ENCODE data around the gene EIF4EBP3. TPM values are rescaled to one million over a fixed set of nuclear protein-coding genes. Genes with fewer than 3 reads are reported as not detected.

EIF4EBP3 gene
- total and polyA plus RNA-seq, 2 of the 4 experiments (the other 2 are of a cell fraction), result 0.36 to 2.1 TPM

- Histone ChIP-seq H2BK20ac (ENCODE audit: low read depth, low read length) (no peak overlapping the region), H3K23ac (ENCODE audit: low read depth, low read length) (no peak overlapping the region), H2BK15ac (ENCODE audit: low read depth, low read length) (no peak overlapping the region), H2BK120ac (ENCODE audit: low read depth, low read length) (no peak overlapping the region), H3K4me3 (ENCODE audit: insufficient read depth, low read depth, low read length) (no peak overlapping the region), H2AK9ac (replicated peaks; ENCODE audit: low read depth, low read length, poor library complexity) (no peak overlapping the region), H3K4me2 (ENCODE audit: low read depth, low read length) (no peak overlapping the region), H3K79me1 (ENCODE audit: low read depth in 1 of 2, low read length in 2 of 2) (peaks cover 18 to 80% of the 10 kb centered on the region in 2 experiments; a peak in 3 of 4 replicates), H3K9me1 (ENCODE audit: insufficient read depth, low read length) (0 out of 2 replicates have a peak, but pooled peaks cover 3% of the 10 kb centered on the region), H3K4me1 (ENCODE audit: control insufficient read depth, insufficient read depth, low read length) (peaks cover 24% of the 10 kb centered on the region), H3K4ac (ENCODE audit: low read depth, low read length) (no peak overlapping the region), H3K27me3 (ENCODE audit: control insufficient read depth, insufficient read depth, low read length) (no peaks in the 10 kb centered on the region), H3K18ac (ENCODE audit: low read depth, low read length) (no peak overlapping the region), H3K27ac (ENCODE audit: insufficient read depth, low read length) (no peak overlapping the region), H3K56ac (ENCODE audit: extremely low read depth, insufficient read depth, low read length) (no peak overlapping the region), H4K91ac (ENCODE audit: insufficient read depth, low read depth, low read length) (no peak overlapping the region), H4K8ac (ENCODE audit: low read depth in 2 of 2, low read length in 2 of 2) (no peak overlapping the region), H3K9ac (ENCODE audit: low read depth, low read length) (no peak overlapping the region), H4K20me1 (ENCODE audit: insufficient read depth, low read length) (peaks cover 42% of the 10 kb centered on the region), H2BK5ac (ENCODE audit: low read depth, low read length, poor library complexity, severe bottlenecking) (no peak overlapping the region), H4K5ac (ENCODE audit: low read depth, low read length) (no peak overlapping the region), H3K14ac (replicated peaks; ENCODE audit: low read depth, low read length) (no peak overlapping the region), H3K36me3 (ENCODE audit: control insufficient read depth, insufficient read depth, low read length) (peaks cover 32% of the 10 kb centered on the region), H3K9me3 (ENCODE audit: control insufficient read depth, insufficient read depth, low read length) (no peaks in the 10 kb centered on the region), H2AFZ (replicated peaks; ENCODE audit: low read length, poor library complexity) (no peak overlapping the region), H2AK5ac (ENCODE audit: low read depth, low read length) (no peak overlapping the region)
- in situ Hi-C loops (cut with MboI; ENCODE audit: low sequenced_read_pairs), result no loop called here
- no peak for TF ChIP-seq MAZ (IDR thresholded peaks at IDR 0.05; ENCODE audit: borderline replicate concordance, low read depth, low read length)
- no peak for TF ChIP-seq RFX5 (IDR thresholded peaks at IDR 0.05; ENCODE audit: low read depth, low read length)
- no peak for TF ChIP-seq SMC3 (IDR thresholded peaks at IDR 0.05; ENCODE audit: low read depth, low read length)
- TF ChIP-seq BHLHE40 (IDR thresholded peaks at IDR 0.05; ENCODE audit: low read depth, low read length), result no peak
- no peak for TF ChIP-seq CEBPB (IDR thresholded peaks at IDR 0.05; ENCODE audit: low read depth, low read length)
- TF ChIP-seq CHD1 (IDR thresholded peaks at IDR 0.05; ENCODE audit: low read depth, low read length), result no peak
- TF ChIP-seq MAFK (IDR thresholded peaks at IDR 0.05; ENCODE audit: low read depth, low read length), result no peak
- TF ChIP-seq ELK1 (IDR thresholded peaks at IDR 0.05; ENCODE audit: borderline replicate concordance, low read depth, low read length), result no peak
- no peak for TF ChIP-seq NFE2L2 (IDR thresholded peaks at IDR 0.05; ENCODE audit: low read depth, low read length)
- TF ChIP-seq USF2 (IDR thresholded peaks at IDR 0.05; ENCODE audit: low read depth, low read length), result no peak
- TF ChIP-seq RAD21 (IDR thresholded peaks at IDR 0.05; ENCODE audit: low read length), result no peak
- TF ChIP-seq FOS (IDR thresholded peaks at IDR 0.05; ENCODE audit: low read depth, low read length), result no peak
- no peak for TF ChIP-seq RCOR1 (IDR thresholded peaks at IDR 0.05; ENCODE audit: insufficient replicate concordance, low read length)
- no peak for TF ChIP-seq POLR2A (IDR thresholded peaks at IDR 0.05; ENCODE audit: low read depth, low read length)
- TF ChIP-seq CTCF (conservative IDR thresholded peaks at IDR 0.05; ENCODE audit: low read depth, low read length), result no peak
- ChIA-PET POLR2A (ENCODE audit: unreplicated experiment) (no interaction called here), CTCF (interaction anchor here (0.7 kb wide), 1 partner anchor 179 kb away, joined by 3 read pairs; no protein-coding TSS in a partner anchor)
- dilution Hi-C loops (cut with HindIII; ENCODE audit: low sequenced_read_pairs, unreplicated experiment), result no loop called here
- ATAC-seq (ENCODE audit: low read depth), result no peak
- intact Hi-C loops (cut with micrococcal nuclease), result no loop called here
- DNase-seq, result no peak
- no CpG with 5 or more reads among the region's 4 CpGs for WGBS, 2 experiments (ENCODE audit: extremely low coverage in 2 of 2, insufficient read length in 1 of 2)
- no TSS peak for BruUV-seq (replicated peaks)
Observed at GRCh38 chr5:140551872-140552271, 4.4 kb downstream of the EIF4EBP3 start.
